Measurements from ENCODE around the gene TPX2.
A peak's percentile ranks its signal among the peaks of the same experiment; 100 is the strongest.

Gene TPX2, protein sequence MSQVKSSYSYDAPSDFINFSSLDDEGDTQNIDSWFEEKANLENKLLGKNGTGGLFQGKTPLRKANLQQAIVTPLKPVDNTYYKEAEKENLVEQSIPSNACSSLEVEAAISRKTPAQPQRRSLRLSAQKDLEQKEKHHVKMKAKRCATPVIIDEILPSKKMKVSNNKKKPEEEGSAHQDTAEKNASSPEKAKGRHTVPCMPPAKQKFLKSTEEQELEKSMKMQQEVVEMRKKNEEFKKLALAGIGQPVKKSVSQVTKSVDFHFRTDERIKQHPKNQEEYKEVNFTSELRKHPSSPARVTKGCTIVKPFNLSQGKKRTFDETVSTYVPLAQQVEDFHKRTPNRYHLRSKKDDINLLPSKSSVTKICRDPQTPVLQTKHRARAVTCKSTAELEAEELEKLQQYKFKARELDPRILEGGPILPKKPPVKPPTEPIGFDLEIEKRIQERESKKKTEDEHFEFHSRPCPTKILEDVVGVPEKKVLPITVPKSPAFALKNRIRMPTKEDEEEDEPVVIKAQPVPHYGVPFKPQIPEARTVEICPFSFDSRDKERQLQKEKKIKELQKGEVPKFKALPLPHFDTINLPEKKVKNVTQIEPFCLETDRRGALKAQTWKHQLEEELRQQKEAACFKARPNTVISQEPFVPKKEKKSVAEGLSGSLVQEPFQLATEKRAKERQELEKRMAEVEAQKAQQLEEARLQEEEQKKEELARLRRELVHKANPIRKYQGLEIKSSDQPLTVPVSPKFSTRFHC

DNA sequence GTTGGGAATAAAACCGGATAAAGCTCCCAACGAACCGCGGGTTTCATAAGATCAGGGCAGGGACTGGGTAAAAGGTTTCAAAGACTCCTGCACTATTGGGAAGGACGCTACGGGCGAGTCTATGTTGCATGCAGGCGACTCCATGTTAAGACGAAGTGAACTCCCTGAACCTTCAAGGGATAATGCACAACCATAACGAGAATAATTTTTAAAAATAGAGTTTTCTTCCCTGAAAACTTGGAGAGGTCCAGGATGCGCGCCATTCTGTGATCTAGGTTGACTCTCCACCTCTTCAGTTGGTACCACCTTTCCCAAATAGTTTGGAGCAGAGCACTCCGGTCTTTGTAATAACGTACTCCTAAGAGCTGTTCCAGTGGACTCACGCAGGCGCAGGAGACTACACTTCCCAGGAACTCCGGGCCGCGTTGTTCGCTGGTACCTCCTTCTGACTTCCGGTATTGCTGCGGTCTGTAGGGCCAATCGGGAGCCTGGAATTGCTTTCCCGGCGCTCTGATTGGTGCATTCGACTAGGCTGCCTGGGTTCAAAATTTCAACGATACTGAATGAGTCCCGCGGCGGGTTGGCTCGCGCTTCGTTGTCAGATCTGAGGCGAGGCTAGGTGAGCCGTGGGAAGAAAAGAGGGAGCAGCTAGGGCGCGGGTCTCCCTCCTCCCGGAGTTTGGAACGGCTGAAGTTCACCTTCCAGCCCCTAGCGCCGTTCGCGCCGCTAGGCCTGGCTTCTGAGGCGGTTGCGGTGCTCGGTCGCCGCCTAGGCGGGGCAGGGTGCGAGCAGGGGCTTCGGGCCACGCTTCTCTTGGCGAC is at the start of gene TPX2:
TPX2 (plus strand) TSS at position 562 of the 821 bp plus-strand sequence. CDS start 18,187 bp downstream, outside the sequence.
- DNase-seq (ENCODE audit: low read depth in 2 of 2, low spot score in 1 of 2), result peak in 1 of 2 donors; percentile 60

- DNase-seq (ENCODE audit: low read depth in 2 of 2, low spot score in 1 of 2), result no peak
Measured at GRCh38 chr20:31690124-31690666, 48.9 kb upstream of the TPX2 start.

GRCh38 chr20:31691646-31692275 is 47.3 kb upstream of the TPX2 start:
- no peak for DNase-seq (ENCODE audit: low read depth in 2 of 2, low spot score in 1 of 2)

DNA sequence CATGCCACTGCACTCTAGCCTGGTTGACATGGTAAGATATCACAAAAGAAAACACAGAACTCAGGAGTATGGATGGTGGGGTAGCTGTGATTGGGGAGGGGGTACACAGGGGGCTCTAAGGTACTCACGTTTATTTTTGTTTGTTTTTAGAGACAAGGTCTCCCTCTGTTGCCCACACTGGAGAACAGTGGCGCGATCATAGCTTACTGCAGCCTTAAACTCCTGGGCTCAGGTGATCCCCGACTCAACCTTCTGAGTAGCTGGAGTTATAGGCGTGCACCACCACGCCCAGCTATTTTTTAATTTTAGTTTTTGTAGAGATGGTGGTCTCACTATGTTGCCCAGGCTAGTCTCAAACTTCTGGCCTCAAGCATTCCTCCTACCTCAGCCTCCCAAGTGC is 45.7 kb upstream of the TPX2 start:
- DNase-seq (ENCODE audit: low read depth in 2 of 2, low spot score in 1 of 2), result no peak

DNA sequence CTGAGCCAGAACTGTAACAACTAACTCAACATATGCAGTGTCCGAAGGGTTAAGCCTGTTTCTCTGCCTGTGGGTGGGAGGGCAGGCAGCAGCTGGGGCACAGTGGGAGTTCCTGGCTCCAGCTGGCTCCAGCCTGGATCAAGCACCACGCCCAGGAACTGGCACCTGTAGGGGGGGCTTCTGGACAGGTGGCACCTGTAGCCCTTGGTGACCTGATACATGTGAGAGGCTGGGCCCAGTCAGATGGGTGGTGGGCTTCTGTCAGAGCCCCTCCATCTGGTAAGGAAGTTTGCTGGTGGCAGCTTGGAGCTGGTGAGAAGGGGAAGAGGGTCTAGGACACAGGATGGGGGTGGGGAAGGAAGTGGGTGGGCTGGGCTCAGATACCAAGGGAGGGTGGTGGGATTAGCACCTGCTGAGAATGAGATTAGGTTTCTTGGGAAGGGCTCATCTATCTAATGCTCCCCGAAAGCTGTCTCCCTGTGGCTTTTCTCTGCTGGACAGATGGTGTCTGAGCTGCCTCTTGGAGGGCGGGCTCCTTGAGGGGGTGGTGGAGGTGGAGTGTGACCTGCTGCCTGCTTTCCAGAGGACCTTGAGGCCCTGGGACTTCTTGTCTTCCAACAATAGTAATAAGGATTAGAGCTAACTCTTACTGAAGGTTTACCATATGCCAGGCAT is 45.0 kb upstream of the TPX2 start:
- DNase-seq (ENCODE audit: low read depth in 2 of 2, low spot score in 1 of 2), result no peak

GRCh38 chr20:31694842-31695593 is 44.1 kb upstream of the TPX2 start:
- DNase-seq (ENCODE audit: low read depth in 2 of 2, low spot score in 1 of 2), result no peak

- no peak for DNase-seq (ENCODE audit: low read depth in 2 of 2, low spot score in 1 of 2)
Measured at GRCh38 chr20:31695849-31696804, 43.0 kb upstream of the TPX2 start.

- DNase-seq (ENCODE audit: low read depth in 2 of 2, low spot score in 1 of 2), result no peak
Measured at GRCh38 chr20:31698243-31698802, 40.8 kb upstream of the TPX2 start.

DNA sequence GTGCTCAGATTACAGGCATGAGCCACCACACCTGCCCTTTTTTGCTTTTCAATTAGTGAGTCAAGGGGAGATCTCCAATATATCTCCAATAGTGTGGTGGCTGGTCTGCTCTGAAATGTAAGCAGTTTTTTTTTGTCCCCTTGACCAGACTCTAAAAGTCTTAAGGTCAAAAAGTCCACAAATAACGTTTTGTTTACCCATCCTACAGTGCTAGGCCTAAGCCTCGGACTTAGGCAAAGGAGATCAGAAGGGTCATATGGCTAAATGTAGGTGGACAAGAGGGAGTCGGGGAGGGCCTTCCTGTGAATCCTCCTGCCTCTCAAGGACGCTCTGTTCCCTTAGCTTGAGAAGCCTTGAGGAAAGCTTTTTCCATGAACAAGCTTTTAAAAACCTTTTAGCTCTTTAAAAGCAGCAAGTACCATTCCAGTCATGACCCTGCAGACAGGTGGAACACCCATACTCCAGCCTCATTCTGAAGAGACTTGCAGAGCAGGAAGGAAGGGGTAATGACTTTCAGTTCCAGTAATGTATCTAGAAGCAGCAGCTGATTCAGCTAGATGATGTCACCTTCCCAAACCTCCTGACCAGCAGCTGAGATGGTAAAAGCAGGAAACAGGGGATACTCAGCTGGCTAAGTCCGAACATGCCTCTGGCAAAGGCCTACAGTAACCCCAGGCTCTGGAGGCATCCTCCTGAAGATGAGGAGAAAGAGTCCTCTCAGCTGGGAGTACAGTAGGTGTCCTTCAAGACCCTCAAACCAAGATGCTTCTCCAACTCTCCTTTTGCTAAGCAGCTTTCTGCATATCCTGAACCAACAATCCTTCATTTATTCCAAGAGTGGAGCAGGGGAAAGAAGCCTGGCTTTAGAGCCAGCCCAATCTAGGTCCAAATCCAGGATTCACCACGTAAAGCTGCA is 40.0 kb upstream of the TPX2 start:
- DNase-seq (ENCODE audit: low read depth in 2 of 2, low spot score in 1 of 2), result no peak

GRCh38 chr20:31699801-31700728 is 39.0 kb upstream of the TPX2 start:
- no peak for DNase-seq (ENCODE audit: low read depth in 2 of 2, low spot score in 1 of 2)

DNA sequence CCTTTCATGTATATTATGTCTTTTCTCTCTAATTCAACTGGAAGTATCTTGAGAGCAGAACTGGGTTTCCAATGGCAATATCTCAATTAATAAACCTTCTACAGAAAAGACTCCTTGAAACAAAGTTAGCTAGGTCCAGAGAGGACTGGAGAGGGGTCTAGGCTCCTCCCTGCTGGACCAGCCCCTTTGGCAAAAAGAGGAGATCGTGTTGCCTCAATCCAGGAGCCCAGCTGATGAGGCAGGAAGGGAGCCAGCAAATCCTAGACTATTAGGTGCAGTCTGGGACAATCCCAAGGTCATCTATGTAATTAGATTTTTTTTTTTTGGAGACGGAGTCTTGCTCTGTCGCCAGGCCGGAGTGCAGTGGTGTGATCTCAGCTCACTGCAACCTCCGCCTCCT is 38.3 kb upstream of the TPX2 start:
- DNase-seq (ENCODE audit: low read depth in 2 of 2, low spot score in 1 of 2), result no peak

GRCh38 chr20:31701591-31701990 is 37.5 kb upstream of the TPX2 start:
- DNase-seq (ENCODE audit: low read depth in 2 of 2, low spot score in 1 of 2), result no peak

GRCh38 chr20:31704225-31705119 is 34.6 kb upstream of the TPX2 start:
- DNase-seq (ENCODE audit: low read depth in 2 of 2, low spot score in 1 of 2), result no peak

DNA sequence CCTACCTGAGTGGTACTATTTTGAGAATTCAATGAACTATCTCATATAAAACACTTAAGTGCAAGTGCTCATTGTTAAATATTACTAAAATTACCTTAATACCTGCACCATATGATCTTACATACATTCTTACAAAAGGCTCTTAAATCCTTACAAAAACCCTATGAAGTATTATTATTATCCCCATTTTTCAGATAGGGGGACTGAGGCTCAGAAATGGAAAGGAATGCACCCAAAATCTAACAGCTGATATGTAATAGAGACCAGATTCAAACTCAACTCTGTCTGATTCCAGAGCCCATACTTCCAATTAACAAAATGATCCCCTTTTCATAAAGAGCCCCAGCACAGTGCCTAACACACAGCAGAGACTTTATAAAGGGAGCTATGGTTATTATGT is 33.9 kb upstream of the TPX2 start:
- no peak for DNase-seq (ENCODE audit: low read depth in 2 of 2, low spot score in 1 of 2)

Measured in stimulated activated CD8-positive, alpha-beta memory T cell treated with anti-CD3 and anti-CD28 coated beads, Interleukin-4, amount 100 ng/mL, for 1 hour (primary cell).